ENCODE measurements around the gene FRMD8. TPM values are rescaled to one million over a fixed set of nuclear protein-coding genes. Genes with fewer than 3 reads are reported as not detected.

The FRMD8 gene
- total RNA-seq, 6 donors from 2014 or later, result 31.4 to 77.5 (median 45.8) TPM

DNA sequence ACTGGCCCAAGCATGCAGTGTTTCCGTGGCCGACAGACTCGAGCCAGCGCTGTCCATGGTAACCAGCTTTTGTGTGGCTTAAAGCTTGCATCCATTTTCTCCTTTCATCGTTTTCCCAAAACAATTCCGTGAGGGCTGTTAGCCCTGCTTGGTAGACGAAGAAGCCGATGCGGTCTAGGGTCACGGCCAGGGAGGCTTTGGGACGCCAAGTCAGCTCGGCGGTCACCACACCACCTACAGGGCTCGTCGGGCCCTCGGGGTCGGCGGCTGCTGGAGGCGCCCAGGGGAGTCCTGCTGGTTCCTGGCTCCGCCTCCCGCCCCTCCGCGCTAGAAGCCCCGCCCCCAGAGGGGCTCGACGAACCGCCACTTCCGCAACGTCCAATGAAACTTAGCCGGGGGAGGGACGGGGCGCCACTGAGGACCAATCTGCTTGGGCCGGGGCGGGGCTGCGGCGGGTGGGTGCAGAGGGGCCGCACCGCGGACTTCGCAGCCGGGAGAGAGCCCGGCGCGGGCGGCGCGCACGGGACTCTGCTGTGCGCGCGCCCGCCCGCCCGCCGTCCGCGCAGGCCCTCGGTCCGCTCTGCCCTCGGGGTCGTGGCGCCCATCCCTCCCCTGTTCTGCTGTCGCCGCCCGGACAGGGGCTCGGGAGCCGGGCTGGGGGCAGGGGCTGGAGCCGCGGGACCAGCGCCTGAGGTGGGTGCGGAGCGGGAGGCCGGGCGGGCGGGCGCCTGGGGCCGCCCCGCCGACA is 32.0 kb upstream of the FRMD8 start, which contains the start of gene TIGD3:
Gene TIGD3, plus strand, starts transcription at position 487 of the 748 bp plus-strand sequence. CDS start 1,058 bp downstream, outside the sequence.
- peak; percentile 97 to 99 for DNase-seq
- ATAC-seq (ENCODE audit: low FRiP score in 2 of 2), result peak; percentile 95 to 98
- 1% methylated on average over 9 to 37 of the region's 79 CpGs for WGBS, 2 donors
- H3K4me1 ChIP-seq, result peaks cover 16 to 22% (median 21%) of the 10 kb centered on the region in 4 donors
- H3K36me3 ChIP-seq, result peaks cover 7 to 40% (median 28%) of the 10 kb centered on the region in 4 donors
- H3K9me3 ChIP-seq, result no peaks in the 10 kb centered on the region
- H3K4me3 ChIP-seq, result peak within 1 kb of the TSS; percentile 48 to 93 (median 84)
- peak within 1 kb of the TSS; percentile 28 to 81 (median 47) for H3K27ac ChIP-seq
- TF ChIP-seq POLR2AphosphoS5 (IDR thresholded peaks at IDR 0.05) (peak in 1 of 2 donors; percentile 32), POLR2A (IDR thresholded peaks at IDR 0.05) (peak in 2 of 4 donors; percentile 50 to 82), EP300 (IDR thresholded peaks at IDR 0.05) (no peak), CTCF (IDR thresholded peaks at IDR 0.05) (peak in 2 of 6 experiments; percentile 5 to 8)
- no peaks in the 10 kb centered on the region for H3K27me3 ChIP-seq

DNA sequence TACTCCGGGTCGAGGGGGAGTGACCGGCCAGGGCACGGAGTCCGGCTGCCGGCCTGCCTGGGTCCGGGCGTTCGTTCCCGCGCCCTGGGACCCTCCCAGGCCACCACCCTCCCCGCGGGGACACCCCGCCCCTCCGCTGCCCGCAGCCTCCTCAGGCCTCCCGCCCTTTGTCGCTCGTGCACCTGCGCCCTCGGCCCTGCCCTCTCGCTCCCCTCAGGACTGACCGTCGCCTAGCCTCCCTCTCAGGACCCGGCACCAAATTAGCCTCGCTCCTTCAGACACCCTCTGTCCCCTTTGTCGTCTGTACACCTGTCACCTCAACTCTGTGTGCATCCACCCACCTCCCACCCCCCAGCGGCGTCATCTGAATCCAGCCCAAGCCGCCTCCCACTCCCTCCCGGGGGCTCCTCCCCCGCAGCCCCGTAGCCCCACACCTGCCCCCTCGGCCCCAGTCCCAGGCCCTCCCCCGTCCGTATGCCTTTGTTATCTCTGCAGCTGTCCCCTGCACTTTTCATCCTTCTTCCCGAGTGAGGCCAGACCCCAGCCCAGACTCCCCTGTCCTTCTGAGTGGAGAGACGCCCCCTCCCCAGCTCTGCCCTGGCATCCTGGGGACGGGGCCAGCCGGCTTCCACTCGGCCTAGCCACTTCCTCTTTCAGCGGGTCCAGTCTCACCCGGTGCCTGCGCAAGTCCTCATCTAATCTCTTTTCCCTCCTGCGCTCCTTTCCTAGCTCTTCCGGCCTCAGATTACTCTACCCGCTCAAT is 31.2 kb upstream of the FRMD8 start:
- Histone ChIP-seq H3K9me3 (no peaks in the 10 kb centered on the region), H3K27ac (peak overlapping the region in 2 of 4 donors; percentile 11 to 81), H3K4me3 (peak overlapping the region; percentile 48 to 93 (median 84)), H3K36me3 (peaks cover 7 to 32% (median 21%) of the 10 kb centered on the region in 4 donors), H3K4me1 (peaks cover 16 to 22% (median 21%) of the 10 kb centered on the region in 4 donors), H3K27me3 (no peaks in the 10 kb centered on the region)
- TF ChIP-seq EP300 (IDR thresholded peaks at IDR 0.05) (no peak), POLR2AphosphoS5 (IDR thresholded peaks at IDR 0.05) (no peak), CTCF (IDR thresholded peaks at IDR 0.05) (no peak), POLR2A (IDR thresholded peaks at IDR 0.05) (no peak)
- WGBS, 2 donors, result 2 to 4% methylated on average over 25 to 33 of the region's 47 CpGs
- ATAC-seq (ENCODE audit: low FRiP score in 2 of 2) (peak in 1 of 2 donors; percentile 0), DNase-seq (peak; percentile 70 to 71)

GRCh38 chr11:65355776-65356393 is 30.6 kb upstream of the FRMD8 start:
- Histone ChIP-seq H3K36me3 (peaks cover 7 to 25% (median 16%) of the 10 kb centered on the region in 4 donors), H3K27me3 (no peaks in the 10 kb centered on the region), H3K9me3 (no peaks in the 10 kb centered on the region), H3K4me1 (peaks cover 16 to 22% (median 21%) of the 10 kb centered on the region in 4 donors), H3K27ac (no peak overlapping the region), H3K4me3 (peak overlapping the region in 3 of 4 donors; percentile 78 to 93 (median 89))
- ATAC-seq (ENCODE audit: low FRiP score in 2 of 2), result peak in 1 of 2 donors; percentile 25
- WGBS, 2 donors, result 48 to 58% methylated on average over 28 to 35 of the region's 35 CpGs
- TF ChIP-seq EP300 (IDR thresholded peaks at IDR 0.05), result no peak
- no peak for TF ChIP-seq CTCF (IDR thresholded peaks at IDR 0.05)
- no peak for TF ChIP-seq POLR2A (IDR thresholded peaks at IDR 0.05)
- no peak for TF ChIP-seq POLR2AphosphoS5 (IDR thresholded peaks at IDR 0.05)
- DNase-seq, result no peak

DNA sequence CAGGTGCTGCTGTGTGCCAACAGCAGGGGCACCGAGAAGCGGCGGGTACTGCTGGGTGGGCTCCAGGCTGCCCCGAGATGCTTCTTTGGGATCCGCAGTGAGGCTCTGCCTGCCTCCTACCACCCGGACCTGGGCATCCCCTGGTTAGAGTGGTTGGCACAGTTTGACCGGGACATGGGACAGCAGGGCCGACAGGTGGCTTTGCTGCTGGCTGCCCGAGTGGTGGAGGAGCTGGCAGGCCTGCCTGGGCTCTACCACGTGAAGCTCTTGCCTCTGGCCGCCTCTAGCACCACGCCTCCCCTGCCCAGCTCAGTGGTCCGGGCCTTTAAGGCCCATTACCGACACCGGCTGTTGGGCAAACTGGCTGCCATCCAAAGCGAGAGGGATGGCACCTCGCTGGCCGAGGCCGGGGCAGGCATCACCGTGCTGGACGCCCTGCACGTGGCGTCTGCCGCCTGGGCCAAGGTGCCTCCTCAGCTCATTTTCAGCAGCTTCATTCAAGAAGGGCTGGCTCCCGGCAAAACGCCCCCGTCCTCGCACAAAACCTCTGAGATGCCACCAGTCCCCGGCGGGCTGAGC is 30.0 kb upstream of the FRMD8 start:
- H3K4me3 ChIP-seq, result no peak overlapping the region
- WGBS, 2 donors, result 82 to 92% methylated on average over 16 to 29 of the region's 30 CpGs

More for the DNA sequence above, 30.0 kb upstream of the FRMD8 start:
- no peaks in the 10 kb centered on the region for H3K27me3 ChIP-seq
- no peak overlapping the region for H3K27ac ChIP-seq
- TF ChIP-seq POLR2A (IDR thresholded peaks at IDR 0.05), result no peak
- TF ChIP-seq CTCF (IDR thresholded peaks at IDR 0.05), result no peak
- TF ChIP-seq EP300 (IDR thresholded peaks at IDR 0.05), result no peak
- no peak for TF ChIP-seq POLR2AphosphoS5 (IDR thresholded peaks at IDR 0.05)
- no peak for DNase-seq
- no peak for ATAC-seq (ENCODE audit: low FRiP score in 2 of 2)
- H3K36me3 ChIP-seq, result peaks cover 4 to 19% (median 11%) of the 10 kb centered on the region in 4 donors
- no peaks in the 10 kb centered on the region for H3K9me3 ChIP-seq
- H3K4me1 ChIP-seq, result peaks cover 16 to 22% (median 21%) of the 10 kb centered on the region in 4 donors
